HL-60 (cell line): ENCODE measurements around the gene SLC22A12.

Experiments used
- CTCF ChIP-seq: IDR thresholded peaks from one replicate; pipeline ENCODE4 v1.5.1; 2011; ENCODE audit warnings: low read length, control low read depth, inconsistent platforms; ENCODE audit not compliant: insufficient read depth
- POLR2AphosphoS5 ChIP-seq: IDR thresholded peaks from 2 replicates; pipeline ENCODE4 v1.6.1; 2012; ENCODE audit warnings: low read depth
- TF ChIP-seq, protein P1 (sequence below): IDR thresholded peaks from 2 replicates; pipeline ENCODE4 v1.6.1; 2012; ENCODE audit warnings: low read depth; ENCODE audit not compliant: insufficient replicate concordance

DNA sequence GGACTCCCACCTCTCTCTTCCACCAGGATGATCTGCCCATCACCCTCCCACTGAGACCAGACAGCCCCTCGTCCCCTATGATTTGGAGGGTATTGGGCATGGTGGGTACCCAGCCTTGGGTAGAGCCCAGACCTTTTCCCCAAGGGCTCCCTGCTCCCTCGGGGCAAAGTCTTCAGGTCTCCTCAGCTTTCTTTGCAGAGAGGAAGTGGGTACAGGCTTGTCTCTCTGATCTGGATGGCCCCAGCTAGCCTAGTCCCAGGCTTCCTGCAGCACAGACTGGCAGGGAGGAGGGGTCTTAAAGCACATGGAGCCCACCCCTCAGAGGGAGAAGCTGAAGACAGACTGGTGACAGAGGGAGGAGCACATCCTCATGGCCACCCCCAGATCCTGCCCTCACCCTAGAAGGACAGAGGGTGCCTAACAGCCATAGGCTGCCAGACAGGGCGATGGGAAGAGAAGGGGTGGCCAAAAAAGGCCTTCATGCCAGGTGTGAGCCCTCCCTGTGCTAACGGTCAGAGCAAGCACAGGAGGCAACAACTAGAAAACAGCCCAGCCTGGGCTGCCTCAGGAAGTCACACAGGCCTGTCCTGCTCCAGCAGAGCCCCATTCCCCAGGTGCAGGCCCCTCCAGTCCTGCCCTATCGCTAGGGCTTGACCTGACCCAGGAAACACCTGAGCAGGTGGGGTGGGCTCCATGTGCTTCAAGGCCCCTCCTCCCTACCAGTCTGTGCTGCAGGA, 30.4 kb downstream of the SLC22A12 start:
- TF ChIP-seq CTCF (no peak), POLR2AphosphoS5 (no peak)
- TF ChIP-seq, protein P1, sequence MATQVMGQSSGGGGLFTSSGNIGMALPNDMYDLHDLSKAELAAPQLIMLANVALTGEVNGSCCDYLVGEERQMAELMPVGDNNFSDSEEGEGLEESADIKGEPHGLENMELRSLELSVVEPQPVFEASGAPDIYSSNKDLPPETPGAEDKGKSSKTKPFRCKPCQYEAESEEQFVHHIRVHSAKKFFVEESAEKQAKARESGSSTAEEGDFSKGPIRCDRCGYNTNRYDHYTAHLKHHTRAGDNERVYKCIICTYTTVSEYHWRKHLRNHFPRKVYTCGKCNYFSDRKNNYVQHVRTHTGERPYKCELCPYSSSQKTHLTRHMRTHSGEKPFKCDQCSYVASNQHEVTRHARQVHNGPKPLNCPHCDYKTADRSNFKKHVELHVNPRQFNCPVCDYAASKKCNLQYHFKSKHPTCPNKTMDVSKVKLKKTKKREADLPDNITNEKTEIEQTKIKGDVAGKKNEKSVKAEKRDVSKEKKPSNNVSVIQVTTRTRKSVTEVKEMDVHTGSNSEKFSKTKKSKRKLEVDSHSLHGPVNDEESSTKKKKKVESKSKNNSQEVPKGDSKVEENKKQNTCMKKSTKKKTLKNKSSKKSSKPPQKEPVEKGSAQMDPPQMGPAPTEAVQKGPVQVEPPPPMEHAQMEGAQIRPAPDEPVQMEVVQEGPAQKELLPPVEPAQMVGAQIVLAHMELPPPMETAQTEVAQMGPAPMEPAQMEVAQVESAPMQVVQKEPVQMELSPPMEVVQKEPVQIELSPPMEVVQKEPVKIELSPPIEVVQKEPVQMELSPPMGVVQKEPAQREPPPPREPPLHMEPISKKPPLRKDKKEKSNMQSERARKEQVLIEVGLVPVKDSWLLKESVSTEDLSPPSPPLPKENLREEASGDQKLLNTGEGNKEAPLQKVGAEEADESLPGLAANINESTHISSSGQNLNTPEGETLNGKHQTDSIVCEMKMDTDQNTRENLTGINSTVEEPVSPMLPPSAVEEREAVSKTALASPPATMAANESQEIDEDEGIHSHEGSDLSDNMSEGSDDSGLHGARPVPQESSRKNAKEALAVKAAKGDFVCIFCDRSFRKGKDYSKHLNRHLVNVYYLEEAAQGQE: no peak
